Stomach smooth muscle (tissue), 2 donors: ENCODE data around the gene PIGK.

Source experiments
- H3K27ac ChIP-seq: one replicate; pipeline ENCODE4 v1.7.0; 2013; ENCODE audit warnings: mild to moderate bottlenecking, low read length, inconsistent platforms
- H3K27me3 ChIP-seq, 2 donors: one replicate each; pipeline ENCODE4 v1.7.0; 2013; ENCODE audit warnings: low read length in 2 of 2; ENCODE audit not compliant: insufficient read depth in 2 of 2, control insufficient read depth in 1 of 2
- H3K36me3 ChIP-seq, 2 donors: one replicate each; pipeline ENCODE4 v1.7.0; 2013; ENCODE audit warnings: low read length in 2 of 2; ENCODE audit not compliant: control insufficient read depth in 2 of 2, insufficient read depth in 2 of 2
- H3K4me1 ChIP-seq: one replicate; pipeline ENCODE4 v1.7.0; 2013; ENCODE audit warnings: low read length; ENCODE audit not compliant: control insufficient read depth, insufficient read depth
- H3K4me3 ChIP-seq, 2 donors: one replicate each; pipeline ENCODE4 v1.7.0; 2013; ENCODE audit warnings: low read length in 2 of 2
- H3K9ac ChIP-seq, 2 donors: one replicate each; pipeline ENCODE4 v1.7.0; 2013; ENCODE audit warnings: low read length in 2 of 2, mild to moderate bottlenecking in 1 of 2
- H3K9me3 ChIP-seq, 2 donors: one replicate each; pipeline ENCODE4 v1.7.0; 2013; ENCODE audit warnings: low read length in 2 of 2; ENCODE audit not compliant: control insufficient read depth in 2 of 2
- donor health status: healthy.
- donor health status: Pancreatic carcinoma.

Gene PIGK

DNA sequence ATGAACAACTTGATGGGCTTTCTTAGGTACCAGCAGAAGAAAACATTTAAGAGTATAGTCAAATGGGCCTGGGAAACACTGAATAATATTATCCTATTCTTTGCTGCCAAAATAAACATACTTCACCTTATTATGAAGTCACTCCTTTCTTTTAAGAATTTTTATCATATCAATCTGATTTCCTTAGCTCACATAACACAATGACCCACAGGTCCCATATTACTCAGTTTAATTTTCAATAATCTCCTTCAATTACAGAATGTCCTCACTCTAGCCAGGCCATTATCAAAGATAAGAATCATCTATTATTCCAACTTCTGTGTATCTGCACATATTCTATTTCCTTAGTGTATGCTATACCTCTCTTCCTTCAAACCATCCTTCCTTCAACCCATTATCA, 63.0 kb downstream of the PIGK start:
- no peak overlapping the region for H3K27ac ChIP-seq
- H3K4me1 ChIP-seq = no peaks in the 10 kb centered on the region
- peaks cover 2 to 3% of the 10 kb centered on the region in 2 donors for H3K36me3 ChIP-seq
- H3K9ac ChIP-seq = no peak overlapping the region
- H3K27me3 ChIP-seq = no peaks in the 10 kb centered on the region
- H3K9me3 ChIP-seq = no peaks in the 10 kb centered on the region
- H3K4me3 ChIP-seq = no peak overlapping the region

DNA sequence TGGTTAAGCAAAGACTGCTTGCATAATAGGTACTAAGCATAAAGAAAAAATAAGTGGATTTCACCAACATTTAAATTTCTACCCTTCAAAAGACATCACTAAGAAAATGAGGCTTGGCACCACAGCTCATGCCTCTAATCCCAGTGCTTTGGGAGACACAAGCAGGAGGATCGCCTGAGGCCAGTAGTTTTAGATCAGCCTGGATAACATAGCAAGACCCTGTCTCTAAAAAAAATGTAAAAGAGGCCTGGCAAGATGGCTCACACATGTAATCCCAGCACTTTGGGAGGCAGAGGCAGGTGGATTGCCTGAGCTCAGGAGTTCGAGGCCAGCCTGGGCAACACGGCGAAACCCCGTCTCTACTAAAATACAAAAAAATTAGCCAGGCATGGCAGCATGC, 73.0 kb downstream of the PIGK start:
- no peaks in the 10 kb centered on the region for H3K9me3 ChIP-seq
- H3K36me3 ChIP-seq = no peaks in the 10 kb centered on the region
- no peak overlapping the region for H3K4me3 ChIP-seq
- H3K27me3 ChIP-seq = no peaks in the 10 kb centered on the region
- H3K27ac ChIP-seq = no peak overlapping the region
- no peaks in the 10 kb centered on the region for H3K4me1 ChIP-seq
- no peak overlapping the region for H3K9ac ChIP-seq

DNA sequence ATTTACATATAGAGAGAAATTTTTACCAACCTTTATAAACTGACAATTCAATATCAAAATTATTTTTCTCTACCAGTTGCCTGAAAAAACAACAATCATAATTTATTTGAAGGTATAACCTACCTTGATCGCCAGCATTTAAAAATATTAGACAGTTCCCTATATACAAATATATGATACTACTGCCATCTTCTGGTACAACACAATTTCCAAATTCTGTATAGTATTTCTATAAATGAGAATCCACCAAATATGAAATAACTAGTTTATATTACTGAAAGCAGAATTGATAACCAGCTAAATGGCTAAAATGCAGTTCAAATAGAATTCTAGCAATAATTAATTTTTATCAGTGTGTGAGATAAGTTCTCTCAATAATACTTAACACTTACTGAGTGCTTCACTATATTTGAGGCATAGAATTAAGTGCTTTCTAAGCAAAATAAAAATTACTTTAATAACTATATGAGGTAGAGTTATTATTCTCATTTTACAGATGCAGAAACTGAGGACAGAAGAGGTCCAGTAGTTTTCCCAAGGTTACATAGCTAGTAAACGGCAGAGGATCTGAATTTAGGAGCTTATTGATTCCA, 75.6 kb downstream of the PIGK start:
- Histone ChIP-seq H3K4me3 (no peak overlapping the region), H3K4me1 (no peaks in the 10 kb centered on the region), H3K27ac (no peak overlapping the region), H3K36me3 (no peaks in the 10 kb centered on the region), H3K27me3 (no peaks in the 10 kb centered on the region), H3K9ac (no peak overlapping the region), H3K9me3 (no peaks in the 10 kb centered on the region)

DNA sequence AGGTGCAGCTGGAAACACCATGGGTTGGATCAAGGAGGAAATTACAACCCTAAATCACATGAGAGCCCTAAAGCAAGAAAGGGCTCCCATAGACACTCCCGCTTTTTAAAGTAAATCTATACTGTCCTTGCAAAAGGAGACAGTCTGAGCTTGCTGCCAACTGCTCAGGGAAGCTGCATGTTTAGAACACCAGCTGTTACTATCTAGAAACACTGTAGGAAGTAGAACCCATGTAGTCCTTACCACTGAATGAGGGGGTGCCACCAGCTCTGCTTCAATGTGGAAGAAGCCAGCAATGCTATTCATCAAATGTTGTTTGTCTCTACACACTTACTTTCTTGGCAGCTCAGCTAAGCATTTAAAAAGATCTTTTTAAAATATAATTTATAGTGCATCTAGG, 79.8 kb downstream of the PIGK start:
- Histone ChIP-seq H3K4me3 (no peak overlapping the region), H3K4me1 (no peaks in the 10 kb centered on the region), H3K36me3 (no peaks in the 10 kb centered on the region), H3K9ac (no peak overlapping the region), H3K27ac (no peak overlapping the region), H3K27me3 (no peaks in the 10 kb centered on the region), H3K9me3 (no peaks in the 10 kb centered on the region)

DNA sequence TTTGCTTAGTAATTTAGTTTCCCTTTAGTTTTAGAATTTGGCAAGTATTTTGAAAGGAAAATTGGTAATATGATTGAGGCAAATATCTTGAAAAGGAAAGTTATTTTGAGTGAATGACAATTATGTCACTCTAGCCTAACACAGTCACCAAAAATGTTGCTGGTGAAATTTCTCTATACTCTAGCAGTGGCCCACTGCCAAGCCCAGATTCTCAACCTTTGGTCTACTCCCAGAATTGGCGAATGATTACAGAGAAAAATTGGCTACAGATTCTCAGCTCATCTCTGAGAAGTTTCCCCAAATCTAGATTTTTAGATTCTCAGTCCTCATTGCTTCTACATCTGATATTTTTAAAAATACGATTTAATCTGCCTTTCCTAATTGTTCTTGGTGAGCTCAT, 84.9 kb downstream of the PIGK start:
- no peak overlapping the region for H3K27ac ChIP-seq
- H3K9me3 ChIP-seq = no peaks in the 10 kb centered on the region
- H3K4me3 ChIP-seq = no peak overlapping the region
- H3K36me3 ChIP-seq = no peaks in the 10 kb centered on the region
- H3K4me1 ChIP-seq = no peaks in the 10 kb centered on the region
- H3K27me3 ChIP-seq = no peaks in the 10 kb centered on the region
- no peak overlapping the region for H3K9ac ChIP-seq

DNA sequence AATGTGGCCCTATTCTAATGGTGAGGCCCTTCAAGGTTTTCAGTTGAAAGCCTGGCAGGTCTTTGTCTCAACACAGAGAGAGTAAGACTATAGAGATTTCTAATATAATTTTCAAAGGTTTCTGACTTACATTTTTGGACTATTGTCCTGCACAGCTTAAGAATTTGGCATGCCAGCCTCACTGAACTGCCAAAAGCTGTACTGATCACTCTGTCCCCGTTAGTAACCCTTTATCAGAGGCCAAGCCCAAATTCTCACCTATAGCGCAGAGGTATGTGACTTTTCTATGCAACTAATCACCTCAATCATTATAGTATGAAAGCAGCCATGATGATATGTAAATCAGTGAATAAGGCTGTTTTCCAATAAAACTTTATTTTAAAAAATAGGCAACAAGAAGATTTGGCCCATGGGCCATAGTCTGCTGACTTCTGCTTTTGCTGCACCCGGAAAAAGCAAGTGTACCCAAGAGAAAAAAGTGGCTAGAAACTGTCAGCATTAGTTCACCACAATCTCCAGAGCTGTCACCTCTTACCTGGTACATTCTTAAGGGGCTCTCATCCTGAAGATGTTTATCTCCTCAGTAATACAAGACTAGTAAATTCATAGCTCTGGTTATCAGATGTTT, 85.4 kb downstream of the PIGK start:
- Histone ChIP-seq H3K27ac (no peak overlapping the region), H3K4me1 (no peaks in the 10 kb centered on the region), H3K36me3 (no peaks in the 10 kb centered on the region), H3K4me3 (no peak overlapping the region), H3K9ac (no peak overlapping the region), H3K27me3 (no peaks in the 10 kb centered on the region), H3K9me3 (no peaks in the 10 kb centered on the region)

DNA sequence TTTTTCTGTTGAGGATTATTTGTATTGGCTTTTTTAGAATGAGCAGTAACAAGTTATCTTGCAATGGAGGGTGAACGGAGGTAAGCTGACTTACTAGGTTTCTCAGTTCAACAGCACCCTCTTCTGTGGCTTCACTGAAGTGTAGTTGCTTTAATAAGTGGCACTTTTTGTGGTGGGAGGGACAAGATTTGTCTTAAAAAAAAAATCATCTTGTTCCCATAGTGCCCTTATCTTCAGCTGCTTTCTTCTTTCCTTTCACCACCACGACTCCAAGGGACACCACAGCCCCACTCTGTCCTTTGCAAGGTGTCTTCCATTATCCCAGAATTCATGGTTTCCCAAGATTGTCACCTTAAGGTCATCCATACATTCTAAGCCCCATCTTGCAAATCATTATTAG, 92.9 kb downstream of the PIGK start:
- no peaks in the 10 kb centered on the region for H3K36me3 ChIP-seq
- H3K4me1 ChIP-seq = no peaks in the 10 kb centered on the region
- no peak overlapping the region for H3K9ac ChIP-seq
- no peaks in the 10 kb centered on the region for H3K9me3 ChIP-seq
- no peak overlapping the region for H3K4me3 ChIP-seq
- no peaks in the 10 kb centered on the region for H3K27me3 ChIP-seq
- no peak overlapping the region for H3K27ac ChIP-seq

DNA sequence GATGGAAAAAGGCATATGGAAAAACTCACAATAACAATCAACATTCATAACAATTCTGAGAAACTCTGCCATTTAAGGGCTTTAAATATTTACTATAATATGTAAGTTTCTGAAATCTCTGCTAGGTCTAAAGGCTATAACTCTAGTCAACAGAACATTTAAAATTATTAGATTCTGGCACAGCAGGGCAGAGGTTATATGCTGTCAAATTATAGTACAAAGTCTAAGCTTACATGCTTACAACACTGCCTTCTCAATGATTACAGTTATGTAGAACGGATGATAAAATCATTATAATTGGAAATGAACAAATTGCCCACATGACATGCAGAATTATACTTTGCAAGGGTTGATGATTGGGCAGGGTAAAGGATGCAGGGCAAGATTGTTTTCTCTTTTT, 97.7 kb downstream of the PIGK start:
- no peak overlapping the region for H3K27ac ChIP-seq
- no peaks in the 10 kb centered on the region for H3K27me3 ChIP-seq
- H3K4me3 ChIP-seq = no peak overlapping the region

DNA sequence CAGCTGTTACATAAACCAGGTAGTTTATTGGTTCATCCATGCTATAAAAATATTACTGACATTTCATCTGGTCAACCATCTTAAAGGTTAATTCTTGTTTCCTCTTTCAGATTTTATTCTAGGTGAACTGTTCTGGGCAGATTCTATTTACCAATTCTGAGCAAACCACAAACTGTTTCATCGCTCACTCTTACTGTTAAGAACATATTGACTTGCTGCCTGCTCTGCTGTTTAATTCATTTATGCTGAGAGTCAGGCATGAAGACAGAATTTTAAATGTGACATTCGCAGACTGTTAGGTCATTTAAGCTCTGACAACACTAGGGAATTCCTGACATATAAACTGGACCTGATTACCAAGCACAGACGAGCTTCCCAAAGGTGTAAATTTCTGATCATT, 98.3 kb downstream of the PIGK start:
- Histone ChIP-seq H3K9me3 (no peaks in the 10 kb centered on the region), H3K4me3 (no peak overlapping the region), H3K36me3 (no peaks in the 10 kb centered on the region), H3K4me1 (no peaks in the 10 kb centered on the region), H3K27me3 (no peaks in the 10 kb centered on the region), H3K27ac (no peak overlapping the region), H3K9ac (no peak overlapping the region)

More for the DNA sequence above, 97.7 kb downstream of the PIGK start:
- no peaks in the 10 kb centered on the region for H3K4me1 ChIP-seq
- H3K9ac ChIP-seq = no peak overlapping the region
- no peaks in the 10 kb centered on the region for H3K36me3 ChIP-seq
- H3K9me3 ChIP-seq = no peaks in the 10 kb centered on the region

DNA sequence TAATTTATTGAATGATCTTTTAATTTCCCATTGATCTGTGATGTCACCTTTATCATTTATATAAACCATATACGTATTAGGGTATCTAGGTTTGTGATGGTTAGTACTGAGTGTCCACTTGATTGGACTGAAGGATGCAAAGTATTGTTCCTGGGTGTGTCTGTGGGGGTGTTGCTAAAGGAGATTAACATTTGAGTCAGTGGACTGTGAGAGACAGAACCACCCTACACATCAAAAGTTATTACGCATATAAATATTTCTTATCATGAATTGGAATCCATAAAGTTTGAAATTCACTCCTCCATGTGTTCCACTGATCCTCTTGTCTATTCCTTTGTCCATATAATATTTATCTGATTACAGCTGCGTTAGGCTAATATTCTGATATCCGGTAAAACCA, 100.5 kb downstream of the PIGK start:
- H3K27ac ChIP-seq = no peak overlapping the region
- H3K4me1 ChIP-seq = no peaks in the 10 kb centered on the region
- no peak overlapping the region for H3K9ac ChIP-seq
- no peaks in the 10 kb centered on the region for H3K27me3 ChIP-seq
- H3K9me3 ChIP-seq = no peaks in the 10 kb centered on the region
- no peak overlapping the region for H3K4me3 ChIP-seq
- H3K36me3 ChIP-seq = no peaks in the 10 kb centered on the region

DNA sequence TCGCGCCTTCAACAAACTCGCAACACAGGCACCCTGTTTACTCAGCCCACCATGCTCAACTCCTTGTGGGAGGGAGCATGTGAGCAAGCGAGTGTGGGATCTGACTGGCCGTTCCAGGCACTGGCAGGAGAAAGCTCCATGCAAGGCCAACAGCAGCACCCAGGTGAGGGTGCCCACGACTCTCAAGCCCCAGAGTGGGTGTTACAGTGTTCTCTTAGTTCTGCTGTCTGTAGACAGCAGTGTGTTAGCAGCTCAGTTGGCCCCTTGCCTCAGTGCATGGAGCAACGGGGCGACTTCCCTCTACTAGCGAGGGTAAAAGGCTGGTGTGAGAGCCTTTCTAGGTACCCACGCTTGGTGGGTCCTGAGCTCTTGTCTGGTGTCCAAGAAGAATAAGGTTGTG, 114.6 kb downstream of the PIGK start:
- Histone ChIP-seq H3K36me3 (no peaks in the 10 kb centered on the region), H3K27me3 (no peaks in the 10 kb centered on the region), H3K4me1 (no peaks in the 10 kb centered on the region), H3K9me3 (no peaks in the 10 kb centered on the region), H3K9ac (no peak overlapping the region), H3K27ac (no peak overlapping the region), H3K4me3 (no peak overlapping the region)
